B cell (primary cell): ENCODE data around the gene BRIP1. TPM values are rescaled to one million over a fixed set of nuclear protein-coding genes. Genes with fewer than 3 reads are reported as not detected.

Experiments
- ATAC-seq: fragments of 200-7000 bp; cut with Tn5 transposase; one replicate; pipeline ENCODE4 v1.10.0; 2021; ENCODE audit warnings: low read depth, mild to moderate bottlenecking, moderate number of reproducible peaks, moderate library complexity
- CTCF ChIA-PET: fragments of 350-600 bp; sonication (Branson Sonifier 250); formaldehyde crosslinking; loops from one replicate; lab custom pipeline; 2021; ENCODE audit warnings: antibody characterized with exemption, inconsistent platforms; lab: Charles Lee
- POLR2A ChIA-PET: fragments of 350-600 bp; sonication (Branson Sonifier 250); formaldehyde crosslinking; loops from one replicate; lab custom pipeline; 2021; ENCODE audit warnings: antibody characterized with exemption; lab: Charles Lee
- DNase-seq: peaks from one replicate; pipeline ENCODE4 v3.0.0; 2013
- H2AFZ ChIP-seq: 2 replicates; pipeline ENCODE4 v1.6.1; 2012; ENCODE audit warnings: mild to moderate bottlenecking, low read depth, low read length; ENCODE audit not compliant: insufficient read depth, poor library complexity, severe bottlenecking
- H3K27ac ChIP-seq, 2 donors: 1 replicate in 1 of 2; 2 replicates in 1 of 2; pipeline ENCODE4 v1.5.1; 2012 to 2013; ENCODE audit warnings: low read length in 2 of 2, mild to moderate bottlenecking in 2 of 2, moderate library complexity in 1 of 2
- H3K27me3 ChIP-seq, 4 experiments: fragments of 200-600 bp in 1 of 4; sonication (generic) in 1 of 4; replicated peaks in 1 of 4; 1 replicate in 2 of 4; 2 replicates in 2 of 4; pipeline versions ENCODE4 v1.6.1 to v1.7.0; 2013 to 2016; ENCODE audit warnings: low read length in 3 of 4, mild to moderate bottlenecking in 2 of 4, mixed read lengths in 1 of 4, moderate library complexity in 1 of 4; ENCODE audit not compliant: insufficient read depth in 4 of 4, control insufficient read depth in 3 of 4; ENCODE audit errors: control extremely low read depth in 1 of 4
- H3K36me3 ChIP-seq, 2 experiments: replicated peaks in 1 of 2; 1 replicate in 1 of 2; 2 replicates in 1 of 2; pipeline versions ENCODE4 v1.6.1 to v1.7.1; 2013; ENCODE audit warnings: low read length in 1 of 2; ENCODE audit not compliant: insufficient read depth in 2 of 2, control insufficient read depth in 1 of 2; ENCODE audit errors: control extremely low read depth in 1 of 2, extremely low read depth in 1 of 2
- H3K4me1 ChIP-seq, 2 donors: fragments of 200-600 bp in 1 of 2; sonication (generic) in 1 of 2; 1 replicate in 1 of 2; 2 replicates in 1 of 2; pipeline versions ENCODE4 v1.5.1 to v1.6.1; 2013 to 2017; ENCODE audit warnings: low read length in 2 of 2; ENCODE audit not compliant: control insufficient read depth in 2 of 2, insufficient read depth in 2 of 2
- H3K4me2 ChIP-seq: replicated peaks from 2 replicates; pipeline ENCODE3; 2012; ENCODE audit warnings: mild to moderate bottlenecking, low read depth, low read length; ENCODE audit not compliant: poor library complexity, severe bottlenecking
- H3K4me3 ChIP-seq, 5 experiments: fragments of 200-600 bp in 1 of 5; sonication (generic) in 1 of 5; 1 replicate in 3 of 5; 2 replicates in 2 of 5; pipeline versions ENCODE4 v1.5.1 to v1.7.0; 2011 to 2016; ENCODE audit warnings: low read length in 4 of 5, mild to moderate bottlenecking in 4 of 5, low read depth in 2 of 5, control low read depth in 1 of 5, moderate library complexity in 1 of 5; ENCODE audit not compliant: insufficient read depth in 1 of 5; ENCODE audit errors: control extremely low read depth in 1 of 5, extremely low read depth in 1 of 5
- H3K79me2 ChIP-seq: fragments of 200-600 bp; sonication (generic); one replicate; pipeline ENCODE4 v1.6.0; 2016; ENCODE audit warnings: low read length; ENCODE audit not compliant: control insufficient read depth, insufficient read depth
- H3K9ac ChIP-seq: fragments of 200-600 bp; sonication (generic); 2 replicates; pipeline ENCODE4 v1.6.1; 2017; ENCODE audit warnings: mild to moderate bottlenecking, low read length, moderate library complexity
- H3K9me3 ChIP-seq, 3 donors: one replicate each; pipeline versions ENCODE4 v1.6.1 to v1.7.1; 2013; ENCODE audit warnings: low read length in 2 of 3; ENCODE audit not compliant: control insufficient read depth in 2 of 3, insufficient read depth in 1 of 3; ENCODE audit errors: control extremely low read depth in 1 of 3
- H4K20me1 ChIP-seq: 2 replicates; pipeline ENCODE4 v1.6.0; 2012; ENCODE audit warnings: mild to moderate bottlenecking, low read length; ENCODE audit not compliant: insufficient read depth, control insufficient read depth, poor library complexity, severe bottlenecking
- H3K27ac Mint-ChIP-seq: one replicate; pipeline ENCODE4 v1.8.0; 2021; ENCODE audit warnings: mixed read lengths
- H3K27me3 Mint-ChIP-seq: one replicate; pipeline ENCODE4 v1.8.0; 2021; ENCODE audit warnings: mixed read lengths
- H3K4me1 Mint-ChIP-seq: one replicate; pipeline ENCODE4 v1.8.0; 2021; ENCODE audit warnings: mixed read lengths
- H3K4me3 Mint-ChIP-seq: one replicate; pipeline ENCODE4 v1.8.0; 2021; ENCODE audit warnings: mixed read lengths
- H3K9me3 Mint-ChIP-seq: one replicate; pipeline ENCODE4 v1.8.0; 2022; ENCODE audit warnings: mixed read lengths; ENCODE audit not compliant: insufficient read depth
- CTCF ChIP-seq: fragments of 200-600 bp; IDR thresholded peaks from one replicate; pipeline ENCODE4 v1.8.0; 2022; ENCODE audit warnings: antibody characterized with exemption, mild to moderate bottlenecking
- EZH2 ChIP-seq: IDR thresholded peaks from 2 replicates; pipeline ENCODE4 v1.6.1; 2012; ENCODE audit warnings: borderline replicate concordance, low read depth, mild to moderate bottlenecking, moderate library complexity, low read length; ENCODE audit not compliant: insufficient read depth, poor library complexity, severe bottlenecking
- WGBS: methylation state at CpG from one replicate; pipeline ENCODE4 v1.1.5; 2013; ENCODE audit warnings: missing lambda C conversion rate; ENCODE audit not compliant: insufficient coverage; 5-methylcytosine and 5-hydroxymethylcytosine counted together
- intact Hi-C: fragments of 100-400 bp; cut with micrococcal nuclease; formaldehyde crosslinking; loops from one replicate; pipeline ENCODE4 v1.10.0; 2022
- polyA plus RNA-seq: library from polyadenylated mRNA; depleted of rRNA; stranded (reverse); fragments of >200 nt; gene quantifications from 2 replicates; pipeline ENCODE4 v1.2.3, GENCODE V29; 2012
- total RNA-seq, 2 donors: library from RNA; stranded (reverse); fragments of 120-200 nt in 1 of 2; gene quantifications; 1 replicate in 1 of 2; 2 replicates in 1 of 2; pipeline versions ENCODE4 v1.2.3 to v1.2.4, GENCODE V29; 2013 to 2022

BRIP1 gene
- total and polyA plus RNA-seq, 2 donors (not counting 1 experiment from before 2014, with no cell fraction given) = 0.89 to 2.4 TPM

- intact Hi-C loops = loop anchor here (5.0 kb wide), 2 partner anchors 223 to 472 kb away; no protein-coding TSS in a partner anchor
- Histone ChIP-seq H4K20me1 (no peaks in the 10 kb centered on the region), H3K4me3 (no peak overlapping the region), H3K79me2 (no peaks in the 10 kb centered on the region), H3K27me3 (peaks cover 0 to 10% (median 1%) of the 10 kb centered on the region in 4 experiments), H3K36me3 (no peaks in the 10 kb centered on the region), H3K9me3 (peaks cover 0 to 3% (median 0%) of the 10 kb centered on the region in 3 donors), H3K27ac (no peak overlapping the region), H3K4me1 (peaks cover 0 to 3% of the 10 kb centered on the region in 2 donors), H3K4me2 (no peak overlapping the region), H2AFZ (no peak overlapping the region), H3K9ac (no peak overlapping the region)
- peaks cover 50% of the 10 kb centered on the region for H3K27me3 Mint-ChIP-seq
- ChIA-PET POLR2A (no interaction called here), CTCF (interaction anchor here (0.6 to 4.8 kb wide), 15 partner anchors 11 to 476 kb away, joined by 3 to 75 read pairs (median 4); no protein-coding TSS in a partner anchor)
- no peak overlapping the region for H3K4me3 Mint-ChIP-seq
- 96% methylated on average over 4 of the region's 5 CpGs for WGBS
- no peak overlapping the region for H3K27ac Mint-ChIP-seq
- peaks cover 5% of the 10 kb centered on the region for H3K9me3 Mint-ChIP-seq
- no peak for ATAC-seq
- no peak for TF ChIP-seq EZH2
- TF ChIP-seq CTCF = no peak
- no peak for DNase-seq
- H3K4me1 Mint-ChIP-seq = peaks cover 6% of the 10 kb centered on the region
Measured at GRCh38 chr17:61634942-61635538, 228.3 kb downstream of the BRIP1 start.

- peaks cover 5% of the 10 kb centered on the region for H3K9me3 Mint-ChIP-seq
- intact Hi-C loops = no loop called here
- no peak overlapping the region for H3K4me3 Mint-ChIP-seq
- Histone ChIP-seq H3K79me2 (no peaks in the 10 kb centered on the region), H3K4me3 (no peak overlapping the region), H2AFZ (no peak overlapping the region), H3K9ac (no peak overlapping the region), H3K9me3 (peaks cover 0 to 3% (median 0%) of the 10 kb centered on the region in 3 donors), H3K4me1 (peaks cover 0 to 3% of the 10 kb centered on the region in 2 donors), H3K27me3 (peaks cover 0 to 10% (median 1%) of the 10 kb centered on the region in 4 experiments), H3K4me2 (no peak overlapping the region), H3K27ac (no peak overlapping the region), H4K20me1 (no peaks in the 10 kb centered on the region), H3K36me3 (no peaks in the 10 kb centered on the region)
- DNase-seq (no peak), ATAC-seq (no peak)
- H3K4me1 Mint-ChIP-seq = peaks cover 6% of the 10 kb centered on the region
- H3K27ac Mint-ChIP-seq = no peak overlapping the region
- ChIA-PET CTCF (interaction anchor here (0.6 to 4.8 kb wide), 5 partner anchors 177 to 432 kb away, joined by 3 to 75 read pairs (median 5); no protein-coding TSS in a partner anchor), POLR2A (no interaction called here)
- TF ChIP-seq CTCF (no peak), EZH2 (no peak)
- H3K27me3 Mint-ChIP-seq = peaks cover 50% of the 10 kb centered on the region
Measured at GRCh38 chr17:61634011-61634539, 229.3 kb downstream of the BRIP1 start.
